SK-MEL-5 (cell line): Measurements from ENCODE around the gene SLC15A1. TPM values are rescaled to one million over a fixed set of nuclear protein-coding genes. Genes with fewer than 3 reads are reported as not detected.

Experiments
- DNase-seq: peaks from one replicate; pipeline ENCODE4 v3.0.0-alpha.2; 2016; ENCODE audit warnings: low read depth, low spot score
- in situ Hi-C: cut with HindIII; loops from 2 replicates; pipeline ENCODE4 v1.10.0; 2016; ENCODE audit warnings: low sequenced_read_pairs, high pct_unique_total_duplicates, low pct_unique_long_range_greater_than_20kb
- total RNA-seq: library from RNA; depleted of rRNA; stranded (reverse); fragments of >200 nt; shearing (Covaris generic); gene quantifications from 2 replicates; pipeline ENCODE4 v1.2.3, GENCODE V29; 2014

SLC15A1 gene
- total RNA-seq, 1 experiment from 2014 or later = not detected

- in situ Hi-C loops = no loop called here
- DNase-seq = no peak
Observed at GRCh38 chr13:98784666-98785065, 32.2 kb upstream of the SLC15A1 start.

GRCh38 chr13:98783856-98784478, 31.5 kb upstream of the SLC15A1 start:
- no peak for DNase-seq
- in situ Hi-C loops = no loop called here

DNA sequence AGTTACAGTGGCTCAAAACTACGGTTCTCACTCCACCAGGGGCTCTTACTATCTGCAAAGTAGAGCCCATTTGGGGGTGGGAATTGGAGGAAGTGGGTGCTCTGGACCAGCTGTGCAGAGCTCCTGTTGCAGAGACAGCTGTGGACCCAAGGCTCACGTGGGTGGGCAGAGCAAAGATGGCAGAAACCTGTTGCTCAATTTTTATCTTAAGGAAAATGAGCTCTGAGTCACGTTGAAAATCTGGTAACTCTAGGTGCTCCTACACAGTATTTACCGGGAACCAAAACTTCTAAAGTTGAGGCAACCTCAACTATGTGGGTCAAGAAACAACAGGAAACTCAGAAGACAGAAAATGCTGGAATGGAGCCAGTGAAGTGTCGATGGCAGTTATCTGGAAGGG, 30.2 kb upstream of the SLC15A1 start:
- DNase-seq = no peak
- in situ Hi-C loops = no loop called here

DNA sequence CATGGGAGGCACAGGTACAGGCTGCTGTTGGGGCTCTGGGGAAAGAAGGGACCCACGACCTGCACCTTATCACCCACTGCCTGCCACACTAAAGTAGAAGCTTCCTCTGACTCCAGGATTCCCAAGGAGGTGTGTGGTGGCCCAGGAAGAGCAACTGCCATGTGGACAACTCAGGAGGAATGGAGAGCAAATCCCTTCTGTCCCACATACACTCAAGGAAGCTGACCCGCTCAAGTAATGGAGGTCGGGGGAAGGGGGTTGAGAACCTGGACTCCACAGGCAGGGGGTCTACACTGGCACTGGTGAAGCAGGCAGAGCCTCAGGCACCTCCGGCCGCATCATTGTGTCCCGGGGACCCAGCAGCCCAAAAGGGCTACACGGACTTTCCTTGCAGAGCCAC, 29.4 kb upstream of the SLC15A1 start:
- in situ Hi-C loops = no loop called here
- DNase-seq = no peak

DNA sequence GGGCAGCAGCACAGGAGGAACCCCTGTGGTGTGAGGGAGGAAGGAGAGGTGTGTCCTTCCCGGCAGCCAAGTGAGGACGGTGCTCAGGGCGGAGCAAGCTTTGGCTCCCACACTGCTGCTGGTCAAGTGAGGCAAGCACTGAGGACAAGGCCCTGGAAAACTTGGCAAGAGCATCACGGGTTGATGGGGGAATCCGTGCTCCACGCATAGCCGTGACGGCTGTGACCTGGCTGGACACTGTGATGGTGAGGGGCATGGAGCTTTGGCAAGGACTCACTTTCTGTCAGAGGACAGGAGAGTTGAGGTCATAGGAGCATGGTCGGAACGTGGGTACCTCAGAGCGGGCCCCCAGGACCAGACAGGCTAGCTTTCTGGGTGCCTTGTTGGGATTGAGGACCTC, 29.0 kb upstream of the SLC15A1 start:
- in situ Hi-C loops = no loop called here
- DNase-seq = no peak

DNA sequence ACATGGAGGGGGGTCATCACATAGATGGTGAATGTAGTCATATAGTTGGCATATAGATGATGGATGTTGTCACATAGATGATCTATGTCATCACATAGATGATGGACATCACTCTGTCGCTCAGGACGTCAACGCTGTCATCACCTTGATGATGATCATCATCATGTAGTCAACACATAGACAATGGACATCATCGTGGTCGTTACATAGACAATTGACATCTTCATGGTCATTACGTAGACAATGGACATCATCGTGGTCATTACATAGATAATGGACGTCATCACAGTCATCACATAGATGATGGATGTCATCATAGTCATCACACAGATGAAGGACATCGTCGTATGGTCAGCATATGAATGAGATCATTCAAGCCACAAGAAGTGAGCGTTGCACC, 28.6 kb upstream of the SLC15A1 start:
- in situ Hi-C loops = no loop called here
- no peak for DNase-seq

DNA sequence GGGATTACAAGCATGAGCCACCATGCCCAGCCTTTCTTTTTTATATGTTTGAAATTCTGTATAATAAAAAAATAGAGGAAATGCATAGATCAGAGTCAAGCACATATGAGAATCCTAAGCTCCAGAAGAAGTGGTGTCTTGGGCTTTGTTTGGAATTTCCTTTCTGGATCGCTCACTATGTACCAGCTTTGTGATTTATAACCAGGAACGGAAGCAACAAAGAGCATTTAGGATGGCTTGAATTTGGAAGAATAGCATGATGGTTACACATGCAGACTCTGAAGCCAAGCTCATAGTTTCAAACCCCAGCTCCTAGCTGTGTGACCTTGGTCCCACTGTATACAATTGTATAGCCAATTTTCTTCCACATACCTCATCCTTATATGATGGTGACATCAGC, 28.0 kb upstream of the SLC15A1 start:
- DNase-seq = no peak
- in situ Hi-C loops = no loop called here

- in situ Hi-C loops = no loop called here
- DNase-seq = no peak
Observed at GRCh38 chr13:98779695-98780094, 27.2 kb upstream of the SLC15A1 start.

- no peak for DNase-seq
- in situ Hi-C loops = no loop called here
Observed at GRCh38 chr13:98778749-98779148, 26.3 kb upstream of the SLC15A1 start.

GRCh38 chr13:98776644-98777043, 24.2 kb upstream of the SLC15A1 start:
- in situ Hi-C loops = no loop called here
- no peak for DNase-seq

DNA sequence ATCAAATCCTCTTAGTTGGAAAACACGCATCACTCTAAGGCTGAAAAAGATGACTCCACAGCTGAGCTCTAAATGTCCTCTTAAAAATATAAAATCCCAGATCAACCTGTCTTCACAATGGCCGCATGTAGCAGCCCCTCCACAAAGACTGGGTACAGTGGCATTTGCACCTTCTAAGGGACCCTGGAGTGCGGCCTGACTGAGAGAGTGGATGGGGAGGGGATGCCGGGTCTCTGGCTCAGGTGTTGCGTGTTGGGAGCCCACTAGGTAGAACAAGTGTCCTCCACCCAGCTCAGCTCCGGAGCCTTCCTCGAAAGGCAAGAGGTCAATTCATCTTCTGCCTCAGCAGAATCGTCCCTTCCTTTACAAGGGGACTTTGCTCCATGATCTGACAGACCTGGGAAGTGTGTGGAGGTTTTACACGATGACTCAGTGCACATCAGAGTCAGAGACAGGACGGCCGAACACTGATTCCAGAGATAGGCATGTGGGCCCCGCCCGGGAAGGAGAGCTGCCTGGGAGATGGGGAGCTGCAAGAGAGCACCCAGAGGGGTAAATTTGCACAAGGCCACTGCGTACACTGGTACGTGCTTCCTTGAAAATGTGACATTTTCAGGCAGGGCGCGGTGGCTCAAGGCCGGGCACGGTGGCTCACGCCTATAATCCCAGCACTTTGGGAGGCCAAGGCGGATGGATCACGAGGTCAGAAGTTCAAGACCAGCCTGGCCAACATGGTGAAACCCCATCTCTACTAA, 23.5 kb upstream of the SLC15A1 start:
- in situ Hi-C loops = no loop called here
- DNase-seq = no peak

- in situ Hi-C loops = no loop called here
- no peak for DNase-seq
Observed at GRCh38 chr13:98775386-98775785, 22.9 kb upstream of the SLC15A1 start.

- in situ Hi-C loops = no loop called here
- DNase-seq = no peak
Observed at GRCh38 chr13:98774776-98775175, 22.3 kb upstream of the SLC15A1 start.

DNA sequence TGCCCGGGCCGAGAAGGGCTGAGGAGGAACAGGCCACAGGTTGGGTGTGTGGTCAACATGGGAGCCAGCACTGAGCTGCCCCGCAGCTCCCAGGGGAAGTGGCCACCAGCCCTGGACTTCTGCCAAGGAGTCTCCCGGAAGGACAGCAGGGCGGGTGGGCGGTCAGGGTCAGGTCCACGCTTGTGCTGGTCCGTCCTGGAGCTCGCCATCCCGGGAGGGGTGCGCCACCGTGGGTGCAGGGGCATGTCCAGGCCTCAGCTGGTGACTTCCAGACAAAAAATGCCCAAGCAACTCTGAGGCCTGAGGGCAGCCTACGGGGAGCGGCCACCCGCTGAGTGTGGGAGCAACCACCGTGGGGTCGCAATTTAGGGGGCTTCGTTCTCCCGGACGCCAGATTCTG, 21.4 kb upstream of the SLC15A1 start:
- DNase-seq = no peak
- in situ Hi-C loops = no loop called here

DNA sequence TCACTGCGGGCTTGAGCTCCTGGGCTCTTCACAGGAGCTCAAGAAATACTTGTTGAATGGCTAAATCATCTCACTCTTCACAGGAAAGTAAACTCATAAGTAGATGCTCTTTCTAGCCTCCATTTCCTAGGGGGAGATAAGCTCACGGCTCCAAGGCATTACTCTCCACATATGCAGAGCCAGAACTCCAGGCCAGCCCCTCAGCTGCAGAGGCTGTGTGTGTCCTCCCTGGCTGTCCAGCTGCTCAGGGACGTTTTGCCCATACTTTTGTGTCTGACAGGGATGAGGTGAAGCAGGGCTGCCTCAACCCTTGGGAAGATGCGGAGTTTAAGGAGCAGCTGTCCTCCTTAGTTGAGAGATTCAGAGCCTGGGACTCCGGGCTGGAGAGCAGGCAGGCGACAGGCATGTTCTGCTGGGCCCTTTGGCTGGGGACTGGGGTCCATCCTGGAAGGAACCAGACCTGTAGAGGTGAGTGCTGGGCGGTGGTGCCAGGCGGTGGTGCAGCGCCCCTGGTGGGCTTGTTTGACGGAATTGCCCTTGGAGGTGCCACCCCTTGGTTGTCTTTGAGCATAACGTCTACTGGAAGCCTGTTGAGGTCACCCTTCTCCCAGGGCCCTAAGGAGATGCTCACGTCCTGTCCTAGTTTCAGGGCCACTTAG, 20.5 kb upstream of the SLC15A1 start:
- no peak for DNase-seq
- in situ Hi-C loops = no loop called here

DNA sequence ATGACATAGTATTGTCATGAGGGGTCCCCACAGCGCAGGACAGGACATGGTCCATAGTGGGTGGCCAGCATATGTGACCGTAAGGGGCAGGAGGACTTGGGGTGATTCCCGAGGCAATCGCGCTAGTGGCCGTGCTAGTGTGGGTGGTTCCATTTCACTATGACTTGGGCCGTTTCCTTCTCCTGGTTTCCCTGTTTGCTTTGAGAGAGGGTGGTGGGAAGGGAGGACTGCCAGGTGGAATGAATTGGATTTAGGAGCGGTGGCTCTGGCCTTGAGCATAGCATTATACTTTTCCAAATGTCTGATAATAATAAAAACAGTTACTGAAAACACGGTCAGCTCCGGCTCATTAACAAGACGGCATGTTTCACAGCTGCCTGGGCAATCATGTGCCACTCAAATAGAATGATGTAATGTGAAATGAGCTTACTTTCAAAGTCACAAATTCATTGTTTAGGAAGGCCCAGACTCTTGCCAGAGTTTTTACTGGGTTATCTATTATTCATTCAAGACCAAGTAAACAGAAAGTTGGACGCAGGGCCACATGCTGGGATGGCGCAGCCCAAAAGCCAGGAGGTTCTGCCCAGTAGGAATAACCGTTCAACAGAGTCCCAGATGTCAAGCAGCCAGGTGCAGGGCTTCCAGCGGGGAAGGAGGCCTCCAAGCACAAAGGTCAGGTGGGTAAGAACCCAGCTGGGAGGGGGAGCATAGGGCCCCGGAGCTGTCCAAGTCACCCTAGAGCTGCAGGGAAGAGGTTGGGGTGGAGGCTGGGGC, 19.6 kb upstream of the SLC15A1 start:
- no peak for DNase-seq
- in situ Hi-C loops = no loop called here

GRCh38 chr13:98769736-98770135, 17.3 kb upstream of the SLC15A1 start:
- in situ Hi-C loops = no loop called here

GRCh38 chr13:98768522-98768921, 16.1 kb upstream of the SLC15A1 start:
- no peak for DNase-seq
- in situ Hi-C loops = no loop called here

More at GRCh38 chr13:98769736-98770135, 17.3 kb upstream of the SLC15A1 start:
- no peak for DNase-seq
